Germinal center (tissue), 1 donor: ENCODE data around the gene CASZ1.

Experiments
- DNase-seq: peaks from one replicate; pipeline ENCODE4 v3.0.0; 2012; ENCODE audit warnings: mixed read lengths, low spot score

The CASZ1 gene

GRCh38 chr1:10751561-10752085, 44.8 kb downstream of the CASZ1 start:
- DNase-seq: no peak

DNA sequence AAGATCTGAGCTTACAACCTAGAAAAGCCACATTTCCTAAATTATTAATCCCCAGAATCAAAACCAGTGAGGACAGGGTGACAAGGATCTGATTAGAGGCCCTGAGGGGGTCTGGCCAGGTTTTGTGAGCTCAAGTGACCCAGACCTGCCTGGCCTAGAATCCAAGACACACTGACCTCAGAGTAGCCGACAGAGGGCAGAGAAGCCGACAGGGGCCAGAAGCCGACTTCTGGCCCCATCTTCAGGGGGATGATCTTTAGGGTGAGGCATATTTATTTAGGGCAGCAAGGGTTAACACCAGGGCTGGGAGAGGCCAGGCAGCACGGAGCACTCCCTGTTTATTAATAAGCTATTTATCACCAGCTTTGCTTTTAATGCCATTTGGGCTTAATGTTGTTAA, 45.3 kb downstream of the CASZ1 start:
- DNase-seq: no peak

GRCh38 chr1:10745886-10746455, 50.5 kb downstream of the CASZ1 start:
- DNase-seq: no peak

GRCh38 chr1:10745383-10745782, 51.1 kb downstream of the CASZ1 start:
- DNase-seq: no peak

DNA sequence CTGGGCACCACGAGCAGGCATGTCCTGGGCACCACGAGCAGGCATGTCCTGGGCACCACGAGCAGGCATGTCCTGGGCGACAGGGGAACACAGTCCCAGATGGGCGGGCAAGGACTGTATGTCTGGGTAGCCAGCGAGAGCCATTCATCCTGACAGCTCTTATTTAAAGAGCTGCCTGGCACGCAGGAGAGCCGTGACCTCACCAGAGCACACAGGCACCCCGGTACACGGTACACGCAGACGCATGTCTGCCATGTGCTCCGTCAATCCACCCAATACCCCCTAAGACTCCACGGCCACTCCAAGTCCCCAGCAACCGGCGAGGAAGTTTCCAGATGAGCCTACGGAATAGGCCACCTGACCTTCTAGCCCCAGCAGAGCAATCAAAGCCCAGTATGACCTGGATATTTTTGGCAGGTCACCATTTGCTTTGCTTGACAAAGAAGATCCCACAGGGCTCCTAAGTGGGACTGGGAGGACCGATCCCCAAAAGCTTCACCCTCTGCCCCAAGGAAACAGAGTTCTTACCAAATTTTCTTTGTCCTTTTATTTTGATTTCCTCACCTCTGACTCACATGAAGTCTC, 51.7 kb downstream of the CASZ1 start:
- DNase-seq: no peak

DNA sequence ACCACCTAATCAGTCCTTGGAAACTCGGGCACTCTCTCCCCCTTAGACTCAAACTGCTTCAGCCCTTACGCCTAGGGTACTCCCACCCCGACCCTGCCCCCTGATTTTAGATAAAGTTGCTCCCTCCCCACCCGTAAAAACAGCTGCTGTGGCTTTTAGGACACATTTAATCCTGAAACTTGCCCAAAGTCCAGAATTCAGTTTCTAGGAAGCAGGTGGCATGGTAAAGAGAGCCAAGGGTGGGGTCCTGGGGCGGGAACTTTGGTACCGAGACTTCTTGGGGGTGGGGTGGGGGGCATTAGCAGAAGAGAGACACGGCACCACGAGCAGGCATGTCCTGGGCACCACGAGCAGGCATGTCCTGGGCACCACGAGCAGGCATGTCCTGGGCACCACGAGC, 52.4 kb downstream of the CASZ1 start:
- DNase-seq: no peak

- no peak for DNase-seq
These were observed 54.8 kb downstream of the CASZ1 start for GRCh38 chr1:10741696-10742095.

- DNase-seq: no peak
These were observed 56.3 kb downstream of the CASZ1 start for GRCh38 chr1:10740123-10740522.

GRCh38 chr1:10739589-10739988, 56.9 kb downstream of the CASZ1 start:
- no peak for DNase-seq

GRCh38 chr1:10738061-10739058, 58.1 kb downstream of the CASZ1 start:
- DNase-seq: no peak

DNA sequence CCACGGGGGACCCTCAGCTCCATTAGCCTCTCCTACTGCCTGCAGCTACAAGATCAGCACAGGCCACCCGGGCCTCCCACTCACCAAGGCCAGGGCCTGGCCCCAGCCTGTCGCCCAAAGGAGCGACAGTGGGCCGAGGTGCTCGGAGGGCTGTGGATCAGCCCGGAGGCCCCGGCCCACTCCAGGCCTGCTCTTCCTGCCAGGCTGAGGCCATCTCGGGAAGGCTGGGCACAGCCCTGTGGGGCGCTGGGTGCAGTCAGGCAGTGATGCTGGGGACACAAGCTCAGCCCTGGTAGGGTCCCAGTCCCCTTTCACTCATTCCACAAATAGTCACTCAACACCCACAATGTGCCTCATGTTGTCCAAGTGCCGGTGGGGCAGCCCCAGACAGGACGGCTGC, 58.8 kb downstream of the CASZ1 start:
- no peak for DNase-seq

GRCh38 chr1:10736634-10737586, 59.5 kb downstream of the CASZ1 start:
- DNase-seq: no peak

GRCh38 chr1:10735563-10736305, 60.7 kb downstream of the CASZ1 start:
- DNase-seq: no peak

DNA sequence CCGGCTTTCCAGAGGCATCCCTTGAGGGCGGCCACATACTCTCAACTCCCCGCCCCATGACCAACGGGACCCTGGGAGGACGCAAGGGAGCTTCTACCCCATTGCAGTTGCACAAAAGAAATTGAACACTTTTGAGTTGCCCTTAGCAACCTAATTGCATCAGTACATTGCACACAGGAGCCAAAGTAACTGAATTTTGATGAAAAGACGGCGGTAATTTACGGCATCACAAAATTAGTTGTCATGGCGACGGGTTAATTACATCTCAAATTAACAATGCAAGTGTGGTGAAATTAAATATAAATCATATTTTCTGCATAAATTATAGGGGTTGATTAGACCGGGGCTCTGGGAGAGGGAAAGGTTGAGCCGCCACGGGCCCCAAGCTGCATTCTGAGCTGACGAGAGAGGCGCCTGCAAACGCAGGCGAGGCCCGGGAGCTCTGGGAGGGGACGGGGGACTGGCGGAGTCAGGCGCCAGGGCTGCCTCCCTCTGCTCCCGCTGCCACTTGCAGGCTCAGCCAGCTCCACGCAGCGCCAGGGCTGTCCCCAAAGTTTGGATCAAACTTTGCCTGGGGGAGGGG, 61.4 kb downstream of the CASZ1 start:
- no peak for DNase-seq

DNA sequence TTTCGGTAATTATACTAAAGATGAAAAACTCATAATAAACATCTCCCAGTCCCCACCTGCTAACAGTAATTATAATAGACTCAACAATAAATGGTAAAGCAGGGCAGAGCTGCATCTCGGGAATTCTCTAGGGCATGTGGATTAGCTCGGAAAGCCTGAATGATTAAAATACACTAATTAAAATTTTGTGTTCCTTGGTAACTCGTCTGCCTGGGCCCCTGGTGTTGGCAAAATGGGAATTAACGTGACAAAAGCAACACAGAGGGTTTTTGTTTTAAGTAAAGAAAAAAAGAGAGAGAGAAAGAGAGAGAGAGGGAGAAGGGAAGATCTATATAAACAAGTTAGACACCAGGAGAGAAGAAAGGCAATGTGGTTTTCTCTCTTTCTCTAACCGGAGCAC, 62.1 kb downstream of the CASZ1 start:
- no peak for DNase-seq

- no peak for DNase-seq
These were observed 62.7 kb downstream of the CASZ1 start for GRCh38 chr1:10733474-10734366.

- no peak for DNase-seq
These were observed 65.5 kb downstream of the CASZ1 start for GRCh38 chr1:10730985-10731384.

- DNase-seq: no peak
These were observed 67.6 kb downstream of the CASZ1 start for GRCh38 chr1:10728595-10729410.
